OCI-LY3 (cell line): ENCODE results near the gene CDH4.

Source experiments
- EZH2phosphoT487 ChIP-seq: fragments of 200-600 bp; shearing (Covaris generic); IDR thresholded peaks from 2 replicates; pipeline ENCODE4 v1.6.1; 2018; ENCODE audit warnings: antibody characterized with exemption, mixed run types, low read depth
- TF ChIP-seq, protein P1 (sequence below): fragments of 200-600, 300-600 bp; sonication (generic); IDR thresholded peaks from 2 replicates; pipeline ENCODE4 v1.5.1; 2014; ENCODE audit warnings: antibody characterized with exemption, low read length, low read depth

DNA sequence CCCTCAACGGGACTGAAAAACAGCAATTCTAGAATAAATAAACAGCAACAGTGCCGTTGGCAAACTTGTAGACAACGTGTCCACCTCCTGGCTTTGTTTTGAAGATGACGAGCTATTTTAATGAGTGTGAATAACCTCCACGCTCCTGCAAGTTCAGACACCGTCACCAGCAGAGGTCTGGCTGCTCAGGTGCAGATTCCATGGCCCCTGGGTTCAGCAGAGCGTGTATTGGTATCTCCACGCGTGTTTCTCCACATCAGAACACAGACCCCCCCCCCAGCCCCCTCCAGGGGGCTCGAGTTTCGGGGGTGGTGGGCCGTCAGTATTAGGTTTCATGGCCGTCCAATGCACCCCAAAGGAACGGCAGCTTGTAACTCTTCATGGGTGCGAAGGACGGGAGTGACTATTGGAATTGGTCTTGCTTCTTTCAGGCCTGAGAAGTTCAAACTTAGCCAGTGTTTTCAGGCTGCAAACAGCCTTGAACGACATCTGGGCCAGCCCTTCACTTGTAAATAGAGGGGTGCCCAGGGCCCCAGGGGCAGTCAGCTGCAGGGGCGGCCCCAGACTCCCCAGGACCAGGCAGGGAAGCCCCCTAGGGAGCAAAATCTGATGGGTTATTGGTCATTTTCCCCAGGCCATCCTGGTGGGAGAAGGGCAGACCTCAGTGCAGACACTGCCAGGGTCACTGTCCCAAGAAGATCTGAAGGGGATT lies 505.1 kb downstream of the CDH4 start:
- TF ChIP-seq, protein P1, sequence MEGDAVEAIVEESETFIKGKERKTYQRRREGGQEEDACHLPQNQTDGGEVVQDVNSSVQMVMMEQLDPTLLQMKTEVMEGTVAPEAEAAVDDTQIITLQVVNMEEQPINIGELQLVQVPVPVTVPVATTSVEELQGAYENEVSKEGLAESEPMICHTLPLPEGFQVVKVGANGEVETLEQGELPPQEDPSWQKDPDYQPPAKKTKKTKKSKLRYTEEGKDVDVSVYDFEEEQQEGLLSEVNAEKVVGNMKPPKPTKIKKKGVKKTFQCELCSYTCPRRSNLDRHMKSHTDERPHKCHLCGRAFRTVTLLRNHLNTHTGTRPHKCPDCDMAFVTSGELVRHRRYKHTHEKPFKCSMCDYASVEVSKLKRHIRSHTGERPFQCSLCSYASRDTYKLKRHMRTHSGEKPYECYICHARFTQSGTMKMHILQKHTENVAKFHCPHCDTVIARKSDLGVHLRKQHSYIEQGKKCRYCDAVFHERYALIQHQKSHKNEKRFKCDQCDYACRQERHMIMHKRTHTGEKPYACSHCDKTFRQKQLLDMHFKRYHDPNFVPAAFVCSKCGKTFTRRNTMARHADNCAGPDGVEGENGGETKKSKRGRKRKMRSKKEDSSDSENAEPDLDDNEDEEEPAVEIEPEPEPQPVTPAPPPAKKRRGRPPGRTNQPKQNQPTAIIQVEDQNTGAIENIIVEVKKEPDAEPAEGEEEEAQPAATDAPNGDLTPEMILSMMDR, result no peak
- TF ChIP-seq EZH2phosphoT487, result no peak
